ENCODE data around the gene CLCN1. TPM values are rescaled to one million over a fixed set of nuclear protein-coding genes. Genes with fewer than 3 reads are reported as not detected.

The CLCN1 gene
- total and polyA plus RNA-seq, 10 of the 15 experiments (the other 5 are each of a cell fraction or from before 2014, with no cell fraction given): 0.30 TPM; not detected in 9

- TF ChIP-seq, protein P1, sequence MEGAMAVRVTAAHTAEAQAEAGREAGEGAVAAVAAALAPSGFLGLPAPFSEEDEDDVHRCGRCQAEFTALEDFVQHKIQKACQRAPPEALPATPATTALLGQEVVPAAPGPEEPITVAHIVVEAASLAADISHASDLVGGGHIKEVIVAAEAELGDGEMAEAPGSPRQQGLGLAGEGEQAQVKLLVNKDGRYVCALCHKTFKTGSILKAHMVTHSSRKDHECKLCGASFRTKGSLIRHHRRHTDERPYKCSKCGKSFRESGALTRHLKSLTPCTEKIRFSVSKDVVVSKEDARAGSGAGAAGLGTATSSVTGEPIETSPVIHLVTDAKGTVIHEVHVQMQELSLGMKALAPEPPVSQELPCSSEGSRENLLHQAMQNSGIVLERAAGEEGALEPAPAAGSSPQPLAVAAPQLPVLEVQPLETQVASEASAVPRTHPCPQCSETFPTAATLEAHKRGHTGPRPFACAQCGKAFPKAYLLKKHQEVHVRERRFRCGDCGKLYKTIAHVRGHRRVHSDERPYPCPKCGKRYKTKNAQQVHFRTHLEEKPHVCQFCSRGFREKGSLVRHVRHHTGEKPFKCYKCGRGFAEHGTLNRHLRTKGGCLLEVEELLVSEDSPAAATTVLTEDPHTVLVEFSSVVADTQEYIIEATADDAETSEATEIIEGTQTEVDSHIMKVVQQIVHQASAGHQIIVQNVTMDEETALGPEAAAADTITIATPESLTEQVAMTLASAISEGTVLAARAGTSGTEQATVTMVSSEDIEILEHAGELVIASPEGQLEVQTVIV (IDR thresholded peaks at IDR 0.05; ENCODE audit: borderline replicate concordance, partially characterized antibody): no peak
- TF ChIP-seq BACH1 (IDR thresholded peaks at IDR 0.05; ENCODE audit: borderline replicate concordance) (no peak), BMI1 (IDR thresholded peaks at IDR 0.05; ENCODE audit: borderline replicate concordance) (no peak), CBFB (IDR thresholded peaks at IDR 0.05; ENCODE audit: low read depth) (no peak), KAT2A (conservative IDR thresholded peaks at IDR 0.05; ENCODE audit: control insufficient read depth, low read depth, low read length) (no peak), RAD21 (IDR thresholded peaks at IDR 0.05; ENCODE audit: insufficient read depth, low read depth, low read length) (no peak), SIN3A (IDR thresholded peaks at IDR 0.05; ENCODE audit: low read depth, low read length) (no peak), IKZF2 (IDR thresholded peaks at IDR 0.05) (peak; percentile 57 to 75)
- TF ChIP-seq, protein P2, sequence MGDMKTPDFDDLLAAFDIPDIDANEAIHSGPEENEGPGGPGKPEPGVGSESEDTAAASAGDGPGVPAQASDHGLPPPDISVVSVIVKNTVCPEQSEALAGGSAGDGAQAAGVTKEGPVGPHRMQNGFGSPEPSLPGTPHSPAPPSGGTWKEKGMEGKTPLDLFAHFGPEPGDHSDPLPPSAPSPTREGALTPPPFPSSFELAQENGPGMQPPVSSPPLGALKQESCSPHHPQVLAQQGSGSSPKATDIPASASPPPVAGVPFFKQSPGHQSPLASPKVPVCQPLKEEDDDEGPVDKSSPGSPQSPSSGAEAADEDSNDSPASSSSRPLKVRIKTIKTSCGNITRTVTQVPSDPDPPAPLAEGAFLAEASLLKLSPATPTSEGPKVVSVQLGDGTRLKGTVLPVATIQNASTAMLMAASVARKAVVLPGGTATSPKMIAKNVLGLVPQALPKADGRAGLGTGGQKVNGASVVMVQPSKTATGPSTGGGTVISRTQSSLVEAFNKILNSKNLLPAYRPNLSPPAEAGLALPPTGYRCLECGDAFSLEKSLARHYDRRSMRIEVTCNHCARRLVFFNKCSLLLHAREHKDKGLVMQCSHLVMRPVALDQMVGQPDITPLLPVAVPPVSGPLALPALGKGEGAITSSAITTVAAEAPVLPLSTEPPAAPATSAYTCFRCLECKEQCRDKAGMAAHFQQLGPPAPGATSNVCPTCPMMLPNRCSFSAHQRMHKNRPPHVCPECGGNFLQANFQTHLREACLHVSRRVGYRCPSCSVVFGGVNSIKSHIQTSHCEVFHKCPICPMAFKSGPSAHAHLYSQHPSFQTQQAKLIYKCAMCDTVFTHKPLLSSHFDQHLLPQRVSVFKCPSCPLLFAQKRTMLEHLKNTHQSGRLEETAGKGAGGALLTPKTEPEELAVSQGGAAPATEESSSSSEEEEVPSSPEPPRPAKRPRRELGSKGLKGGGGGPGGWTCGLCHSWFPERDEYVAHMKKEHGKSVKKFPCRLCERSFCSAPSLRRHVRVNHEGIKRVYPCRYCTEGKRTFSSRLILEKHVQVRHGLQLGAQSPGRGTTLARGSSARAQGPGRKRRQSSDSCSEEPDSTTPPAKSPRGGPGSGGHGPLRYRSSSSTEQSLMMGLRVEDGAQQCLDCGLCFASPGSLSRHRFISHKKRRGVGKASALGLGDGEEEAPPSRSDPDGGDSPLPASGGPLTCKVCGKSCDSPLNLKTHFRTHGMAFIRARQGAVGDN (IDR thresholded peaks at IDR 0.05): no peak
- TF ChIP-seq, protein P3, sequence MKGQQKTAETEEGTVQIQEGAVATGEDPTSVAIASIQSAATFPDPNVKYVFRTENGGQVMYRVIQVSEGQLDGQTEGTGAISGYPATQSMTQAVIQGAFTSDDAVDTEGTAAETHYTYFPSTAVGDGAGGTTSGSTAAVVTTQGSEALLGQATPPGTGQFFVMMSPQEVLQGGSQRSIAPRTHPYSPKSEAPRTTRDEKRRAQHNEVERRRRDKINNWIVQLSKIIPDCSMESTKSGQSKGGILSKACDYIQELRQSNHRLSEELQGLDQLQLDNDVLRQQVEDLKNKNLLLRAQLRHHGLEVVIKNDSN (IDR thresholded peaks at IDR 0.05; ENCODE audit: borderline replicate concordance, extremely low read length, insufficient read depth, low read depth, low read length): no peak
Measured at GRCh38 chr7:143381427-143382125, 65.7 kb downstream of the CLCN1 start (continued).
